SK-N-SH (cell line): ENCODE data around the gene NOA1. TPM values are rescaled to one million over a fixed set of nuclear protein-coding genes. Genes with fewer than 3 reads are reported as not detected.
A peak's percentile ranks its signal among the peaks of the same experiment; 100 is the strongest.

Experiments
- CTCF ChIA-PET: fragments of 300-600, 350-600 bp; formaldehyde crosslinking; extraction: SDS; loops from one replicate; lab custom pipeline; 2021; lab: Yijun Ruan, JAX
- POLR2A ChIA-PET: fragments of 350-600 bp; sonication (Branson Sonifier 250); formaldehyde crosslinking; extraction: SDS; loops from one replicate; lab custom pipeline; 2020; ENCODE audit warnings: antibody characterized with exemption, inconsistent platforms; lab: Yijun Ruan, JAX
- DNase-seq: peaks from one replicate; pipeline ENCODE4 v3.0.0; 2012
- H2AFZ ChIP-seq: fragments of 200-600 bp; sonication (generic); 2 replicates; pipeline ENCODE4 v1.8.1; 2016; ENCODE audit warnings: antibody characterized with exemption, mild to moderate bottlenecking, low read depth
- H3F3A ChIP-seq: fragments of 200-600 bp; sonication (generic); replicated peaks from 2 replicates; pipeline ENCODE3; 2016; ENCODE audit warnings: antibody characterized with exemption, mild to moderate bottlenecking; ENCODE audit not compliant: insufficient read depth
- H3K27ac ChIP-seq, 2 experiments: fragments of 200-500 bp in 1 of 2; fragments of 200-600 bp in 1 of 2; sonication (Bioruptor generic) in 1 of 2; sonication (generic), shearing (Covaris generic) in 1 of 2; 2 replicates each; pipeline versions ENCODE4 v1.5.1 to v1.6.1; 2014 to 2016; ENCODE audit warnings: low read depth in 2 of 2, inconsistent platforms in 1 of 2, low read length in 1 of 2, mild to moderate bottlenecking in 1 of 2, mixed read lengths in 1 of 2
- H3K27me3 ChIP-seq: fragments of 200-600 bp; sonication (generic), shearing (Covaris generic); 2 replicates; pipeline ENCODE4 v1.6.1; 2016; ENCODE audit warnings: mixed run types; ENCODE audit not compliant: insufficient read depth
- H3K36me3 ChIP-seq, 2 experiments: fragments of 200-500 bp in 1 of 2; fragments of 200-600 bp in 1 of 2; sonication (Bioruptor generic) in 1 of 2; sonication (generic) in 1 of 2; replicated peaks in 1 of 2; 2 replicates each; pipeline versions ENCODE3 to v1.5.1; 2014 to 2016; ENCODE audit warnings: low read length in 1 of 2, mild to moderate bottlenecking in 1 of 2; ENCODE audit not compliant: insufficient read depth in 2 of 2, control insufficient read depth in 1 of 2
- H3K4me1 ChIP-seq, 2 experiments: fragments of 200-500 bp in 1 of 2; fragments of 200-600 bp in 1 of 2; sonication (Bioruptor generic) in 1 of 2; sonication (generic), shearing (Covaris generic) in 1 of 2; 2 replicates each; pipeline versions ENCODE4 v1.5.1 to v1.6.1; 2014 to 2016; ENCODE audit warnings: low read depth in 1 of 2, low read length in 1 of 2, mixed run types in 1 of 2; ENCODE audit not compliant: insufficient read depth in 2 of 2, control insufficient read depth in 1 of 2
- H3K4me2 ChIP-seq: fragments of 200-600 bp; sonication (generic), shearing (Covaris generic); 2 replicates; pipeline ENCODE4 v1.6.1; 2017; ENCODE audit warnings: mixed run types
- H3K4me3 ChIP-seq, 2 experiments: fragments of 200-500 bp in 1 of 2; fragments of 200-600 bp in 1 of 2; sonication (Bioruptor generic) in 1 of 2; sonication (generic), shearing (Covaris generic) in 1 of 2; 2 replicates each; pipeline versions ENCODE4 v1.5.1 to v1.8.1; 2014 to 2016; ENCODE audit warnings: low read depth in 2 of 2, inconsistent platforms in 1 of 2, low read length in 1 of 2, mild to moderate bottlenecking in 1 of 2, mixed read lengths in 1 of 2, moderate library complexity in 1 of 2
- H3K79me2 ChIP-seq: fragments of 200-600 bp; sonication (generic); 2 replicates; pipeline ENCODE4 v1.8.1; 2017; ENCODE audit warnings: mild to moderate bottlenecking; ENCODE audit not compliant: insufficient read depth
- H3K9ac ChIP-seq: fragments of 200-600 bp; sonication (generic); 2 replicates; pipeline ENCODE4 v1.6.1; 2017; ENCODE audit warnings: mixed run types
- H3K9me2 ChIP-seq: fragments of 200-600 bp; sonication (generic); 2 replicates; pipeline ENCODE4 v1.6.1; 2017; ENCODE audit warnings: mixed run types
- H3K9me3 ChIP-seq: fragments of 200-600 bp; sonication (generic); 2 replicates; pipeline ENCODE4 v1.6.1; 2017; ENCODE audit warnings: mixed run types, mild to moderate bottlenecking, moderate library complexity
- H4K20me1 ChIP-seq: fragments of 200-600 bp; sonication (generic); 2 replicates; pipeline ENCODE4 v1.6.1; 2017; ENCODE audit warnings: mild to moderate bottlenecking, mixed run types; ENCODE audit not compliant: insufficient read depth
- CHD2 ChIP-seq: fragments of 150-350 bp; IDR thresholded peaks from 2 replicates; pipeline ENCODE4 v1.6.1; 2018; ENCODE audit warnings: low read length; ENCODE audit not compliant: partially characterized antibody
- ELF1 ChIP-seq: IDR thresholded peaks from 2 replicates; pipeline ENCODE4 v1.4.0; 2012
- EP300 ChIP-seq, 2 experiments: IDR thresholded peaks; 2 replicates each; pipeline versions ENCODE4 v1.4.0 to v1.6.1; 2012; ENCODE audit warnings: borderline replicate concordance in 1 of 2, low read depth in 1 of 2, low read length in 1 of 2
- EZH2phosphoT487 ChIP-seq: fragments of 200-600 bp; sonication (generic); IDR thresholded peaks from 2 replicates; pipeline ENCODE4 v1.6.1; 2017; ENCODE audit warnings: low read depth, mixed run types, mild to moderate bottlenecking, antibody characterized with exemption, moderate library complexity, borderline replicate concordance
- FOSL2 ChIP-seq: IDR thresholded peaks from 2 replicates; pipeline ENCODE4 v1.4.0; 2012; ENCODE audit warnings: low read depth, mild to moderate bottlenecking, moderate library complexity, borderline replicate concordance
- FOXJ3 ChIP-seq: sonication (generic); formaldehyde crosslinking; IDR thresholded peaks from 2 replicates; pipeline ENCODE4 v1.5.1; 2020; ENCODE audit warnings: mild to moderate bottlenecking, missing genetic modification reagents
- FOXM1 ChIP-seq: IDR thresholded peaks from 2 replicates; pipeline ENCODE4 v1.4.0; 2012; ENCODE audit warnings: low read depth, mild to moderate bottlenecking
- GABPA ChIP-seq: IDR thresholded peaks from 2 replicates; pipeline ENCODE4 v1.4.0; 2012; ENCODE audit warnings: low read depth, mild to moderate bottlenecking
- GATA2 ChIP-seq: sonication (generic); formaldehyde crosslinking; IDR thresholded peaks from 2 replicates; pipeline ENCODE4 v1.5.0; 2020; ENCODE audit warnings: mild to moderate bottlenecking, missing genetic modification reagents
- JUND ChIP-seq: IDR thresholded peaks from 2 replicates; pipeline ENCODE4 v1.4.0; 2012
- RAD21 ChIP-seq: IDR thresholded peaks from 2 replicates; pipeline ENCODE4 v1.6.1; 2012; ENCODE audit warnings: mild to moderate bottlenecking, low read length
- RFX5 ChIP-seq: IDR thresholded peaks from 2 replicates; pipeline ENCODE4 v1.6.1; 2012; ENCODE audit warnings: mild to moderate bottlenecking, improper control_type of control experiment, low read length
- RXRA ChIP-seq: IDR thresholded peaks from 2 replicates; pipeline ENCODE4 v1.4.0; 2012; ENCODE audit warnings: low read depth, mild to moderate bottlenecking, borderline replicate concordance
- SIN3A ChIP-seq: IDR thresholded peaks from 2 replicates; pipeline ENCODE4 v1.6.1; 2012; ENCODE audit warnings: low read depth, mild to moderate bottlenecking, low read length, moderate library complexity, borderline replicate concordance
- SMC3 ChIP-seq: IDR thresholded peaks from 2 replicates; pipeline ENCODE4 v1.6.1; 2012; ENCODE audit warnings: low read depth, low read length, improper control_type of control experiment
- TCF12 ChIP-seq: IDR thresholded peaks from 2 replicates; pipeline ENCODE4 v1.4.0; 2012
- TEAD4 ChIP-seq: IDR thresholded peaks from 2 replicates; pipeline ENCODE4 v1.4.0; 2012; ENCODE audit warnings: mild to moderate bottlenecking, borderline replicate concordance; ENCODE audit not compliant: insufficient read depth
- YY1 ChIP-seq: IDR thresholded peaks from 2 replicates; pipeline ENCODE4 v1.4.0; 2012; ENCODE audit warnings: low read depth, mild to moderate bottlenecking
- WGBS: methylation state at CpG from one replicate; pipeline ENCODE4 v1.1.6; 2017; ENCODE audit warnings: low lambda C conversion rate; 5-methylcytosine and 5-hydroxymethylcytosine counted together
- polyA plus RNA-seq, 3 experiments: library from polyadenylated mRNA; depleted of rRNA; stranded (reverse); fragments of >200 nt; gene quantifications; 2 replicates each; pipeline ENCODE4 v1.2.3, GENCODE V29; 2012
- TF ChIP-seq, protein P1 (sequence below): IDR thresholded peaks from 2 replicates; pipeline ENCODE4 v1.4.0; 2012; ENCODE audit warnings: low read depth
- TF ChIP-seq, protein P2 (sequence below): fragments of 150-350 bp; IDR thresholded peaks from 2 replicates; pipeline ENCODE4 v1.6.1; 2017; ENCODE audit warnings: antibody characterized with exemption, low read length, low read depth, borderline replicate concordance
- TF ChIP-seq, protein P3 (sequence below): IDR thresholded peaks from 2 replicates; pipeline ENCODE4 v1.4.0; 2012; ENCODE audit warnings: low read depth, borderline replicate concordance
- TF ChIP-seq, protein P4 (sequence below): IDR thresholded peaks from 2 replicates; pipeline ENCODE4 v1.6.1; 2012; ENCODE audit warnings: mild to moderate bottlenecking, low read depth, low read length, moderate library complexity
- TF ChIP-seq, protein P5 (sequence below): fragments of 150-350 bp; IDR thresholded peaks from 2 replicates; pipeline ENCODE4 v1.6.1; 2016; ENCODE audit warnings: mild to moderate bottlenecking, low read depth, low read length

NOA1 gene
- polyA plus RNA-seq, 1 of the 3 experiments (the other 2 are of a cell fraction), result 11.8 TPM

DNA sequence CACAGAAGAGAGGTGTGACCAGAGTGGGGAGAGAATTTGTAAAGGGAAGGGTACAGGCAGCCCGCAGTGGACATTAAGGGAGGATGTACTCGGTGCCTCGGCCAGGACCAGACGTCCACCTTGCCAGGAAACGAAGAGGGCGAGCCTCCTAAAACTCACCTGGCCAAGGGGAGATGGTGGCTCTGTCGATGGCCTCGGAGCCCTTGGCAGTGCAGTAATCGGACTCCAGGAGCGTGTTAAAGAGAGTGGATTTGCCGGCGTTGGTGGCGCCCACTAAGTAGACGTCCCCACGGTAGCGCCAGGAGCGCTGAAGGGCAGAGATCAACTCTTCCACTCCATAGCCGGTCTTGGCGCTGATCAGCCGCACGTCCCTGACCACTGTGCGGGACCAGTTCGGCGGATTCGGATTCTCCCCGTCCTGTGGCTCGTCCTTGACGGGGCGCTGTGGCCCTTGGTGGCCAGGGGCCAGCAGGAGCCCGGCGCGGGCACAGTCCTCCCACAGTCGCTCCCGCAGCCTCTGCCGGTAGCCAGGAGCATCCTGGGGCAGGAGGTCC is 1.0 kb downstream of the NOA1 start:
- Histone ChIP-seq H3K79me2 (peaks cover 80% of the 10 kb centered on the region), H3K4me1 (peaks cover 5 to 10% of the 10 kb centered on the region in 2 experiments; a peak in 3 of 4 replicates), H3K27ac (no peak overlapping the region), H2AFZ (no peak overlapping the region), H3K9ac (peak overlapping the region; percentile 90), H4K20me1 (peaks cover 30% of the 10 kb centered on the region), H3K36me3 (peaks cover 27 to 34% of the 10 kb centered on the region in 2 experiments), H3K27me3 (no peaks in the 10 kb centered on the region), H3K9me2 (no peaks in the 10 kb centered on the region), H3K4me3 (peak overlapping the region; percentile 78 to 99), H3F3A (peaks cover 19% of the 10 kb centered on the region), H3K9me3 (0 out of 2 replicates have a peak, but pooled peaks cover 6% of the 10 kb centered on the region), H3K4me2 (peak overlapping the region; percentile 92)
- TF ChIP-seq, protein P1, sequence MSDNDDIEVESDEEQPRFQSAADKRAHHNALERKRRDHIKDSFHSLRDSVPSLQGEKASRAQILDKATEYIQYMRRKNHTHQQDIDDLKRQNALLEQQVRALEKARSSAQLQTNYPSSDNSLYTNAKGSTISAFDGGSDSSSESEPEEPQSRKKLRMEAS, result no peak
- TF ChIP-seq, protein P2, sequence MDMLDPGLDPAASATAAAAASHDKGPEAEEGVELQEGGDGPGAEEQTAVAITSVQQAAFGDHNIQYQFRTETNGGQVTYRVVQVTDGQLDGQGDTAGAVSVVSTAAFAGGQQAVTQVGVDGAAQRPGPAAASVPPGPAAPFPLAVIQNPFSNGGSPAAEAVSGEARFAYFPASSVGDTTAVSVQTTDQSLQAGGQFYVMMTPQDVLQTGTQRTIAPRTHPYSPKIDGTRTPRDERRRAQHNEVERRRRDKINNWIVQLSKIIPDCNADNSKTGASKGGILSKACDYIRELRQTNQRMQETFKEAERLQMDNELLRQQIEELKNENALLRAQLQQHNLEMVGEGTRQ, result no peak
- TF ChIP-seq TEAD4 (no peak), EP300 (IDR thresholded peaks at IDR 0.05; ENCODE audit: borderline replicate concordance in 1 of 2, low read depth in 1 of 2, low read length in 1 of 2) (no peak)
- ChIA-PET CTCF (interaction anchor here (0.8 kb wide), 1 partner anchor 68 kb away, joined by 4 read pairs; no protein-coding TSS in a partner anchor), POLR2A (no interaction called here)
- WGBS, result 13% methylated on average over 21 of the region's 35 CpGs
- DNase-seq, result no peak

DNA sequence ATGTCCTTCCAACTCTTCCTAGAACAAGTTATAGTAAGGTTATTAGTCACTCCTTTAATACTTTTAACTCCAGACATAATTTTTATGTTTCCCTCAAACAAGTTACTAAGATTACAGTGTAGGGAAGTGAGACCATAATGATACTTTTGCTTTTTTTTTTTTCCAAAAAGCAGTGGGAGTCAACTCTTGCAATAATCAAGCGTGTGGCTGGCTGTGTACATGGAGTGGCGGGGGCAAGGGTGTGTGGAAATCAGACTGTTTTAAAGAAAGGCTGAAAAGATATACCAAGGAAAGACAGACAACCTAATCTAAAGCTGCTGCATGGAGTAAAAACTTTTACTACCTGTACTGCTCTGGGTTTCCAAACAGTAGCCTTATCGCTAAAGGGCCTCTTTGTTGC is 4.1 kb downstream of the NOA1 start:
- peaks cover 56% of the 10 kb centered on the region for H3K79me2 ChIP-seq
- ChIA-PET CTCF (no interaction called here), POLR2A (no interaction called here)
- H3K4me1 ChIP-seq, result peaks cover 0 to 10% of the 10 kb centered on the region in 2 experiments; a peak in 1 of 4 replicates
- H3K9ac ChIP-seq, result no peak overlapping the region
- no peak overlapping the region for H3K4me3 ChIP-seq
- 100% methylated on average over 3 of the region's 3 CpGs for WGBS
- H3K9me3 ChIP-seq, result 0 out of 2 replicates have a peak, but pooled peaks cover 6% of the 10 kb centered on the region
- peaks cover 15% of the 10 kb centered on the region for H3F3A ChIP-seq
- H4K20me1 ChIP-seq, result peaks cover 13% of the 10 kb centered on the region
- H3K27ac ChIP-seq, result no peak overlapping the region
- H3K36me3 ChIP-seq, result peaks cover 33 to 44% of the 10 kb centered on the region in 2 experiments
- no peak overlapping the region for H3K4me2 ChIP-seq
- DNase-seq, result no peak
- H3K27me3 ChIP-seq, result no peaks in the 10 kb centered on the region
- H3K9me2 ChIP-seq, result no peaks in the 10 kb centered on the region
- no peak overlapping the region for H2AFZ ChIP-seq
- no peak for TF ChIP-seq ELF1
- TF ChIP-seq SIN3A, result no peak
- TF ChIP-seq CHD2, result no peak
- TF ChIP-seq, protein P3, sequence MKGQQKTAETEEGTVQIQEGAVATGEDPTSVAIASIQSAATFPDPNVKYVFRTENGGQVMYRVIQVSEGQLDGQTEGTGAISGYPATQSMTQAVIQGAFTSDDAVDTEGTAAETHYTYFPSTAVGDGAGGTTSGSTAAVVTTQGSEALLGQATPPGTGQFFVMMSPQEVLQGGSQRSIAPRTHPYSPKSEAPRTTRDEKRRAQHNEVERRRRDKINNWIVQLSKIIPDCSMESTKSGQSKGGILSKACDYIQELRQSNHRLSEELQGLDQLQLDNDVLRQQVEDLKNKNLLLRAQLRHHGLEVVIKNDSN, result no peak
- TF ChIP-seq YY1, result no peak
- TF ChIP-seq FOSL2, result no peak
- no peak for TF ChIP-seq FOXJ3
- no peak for TF ChIP-seq FOXM1
- no peak for TF ChIP-seq SMC3
- no peak for TF ChIP-seq TCF12
- no peak for TF ChIP-seq RAD21
- no peak for TF ChIP-seq GABPA
- TF ChIP-seq, protein P4, sequence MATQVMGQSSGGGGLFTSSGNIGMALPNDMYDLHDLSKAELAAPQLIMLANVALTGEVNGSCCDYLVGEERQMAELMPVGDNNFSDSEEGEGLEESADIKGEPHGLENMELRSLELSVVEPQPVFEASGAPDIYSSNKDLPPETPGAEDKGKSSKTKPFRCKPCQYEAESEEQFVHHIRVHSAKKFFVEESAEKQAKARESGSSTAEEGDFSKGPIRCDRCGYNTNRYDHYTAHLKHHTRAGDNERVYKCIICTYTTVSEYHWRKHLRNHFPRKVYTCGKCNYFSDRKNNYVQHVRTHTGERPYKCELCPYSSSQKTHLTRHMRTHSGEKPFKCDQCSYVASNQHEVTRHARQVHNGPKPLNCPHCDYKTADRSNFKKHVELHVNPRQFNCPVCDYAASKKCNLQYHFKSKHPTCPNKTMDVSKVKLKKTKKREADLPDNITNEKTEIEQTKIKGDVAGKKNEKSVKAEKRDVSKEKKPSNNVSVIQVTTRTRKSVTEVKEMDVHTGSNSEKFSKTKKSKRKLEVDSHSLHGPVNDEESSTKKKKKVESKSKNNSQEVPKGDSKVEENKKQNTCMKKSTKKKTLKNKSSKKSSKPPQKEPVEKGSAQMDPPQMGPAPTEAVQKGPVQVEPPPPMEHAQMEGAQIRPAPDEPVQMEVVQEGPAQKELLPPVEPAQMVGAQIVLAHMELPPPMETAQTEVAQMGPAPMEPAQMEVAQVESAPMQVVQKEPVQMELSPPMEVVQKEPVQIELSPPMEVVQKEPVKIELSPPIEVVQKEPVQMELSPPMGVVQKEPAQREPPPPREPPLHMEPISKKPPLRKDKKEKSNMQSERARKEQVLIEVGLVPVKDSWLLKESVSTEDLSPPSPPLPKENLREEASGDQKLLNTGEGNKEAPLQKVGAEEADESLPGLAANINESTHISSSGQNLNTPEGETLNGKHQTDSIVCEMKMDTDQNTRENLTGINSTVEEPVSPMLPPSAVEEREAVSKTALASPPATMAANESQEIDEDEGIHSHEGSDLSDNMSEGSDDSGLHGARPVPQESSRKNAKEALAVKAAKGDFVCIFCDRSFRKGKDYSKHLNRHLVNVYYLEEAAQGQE, result no peak
- TF ChIP-seq JUND, result no peak
- TF ChIP-seq RFX5, result no peak
- no peak for TF ChIP-seq EZH2phosphoT487
- TF ChIP-seq GATA2 (CRISPR knock-in tag), result no peak
- TF ChIP-seq, protein P5, sequence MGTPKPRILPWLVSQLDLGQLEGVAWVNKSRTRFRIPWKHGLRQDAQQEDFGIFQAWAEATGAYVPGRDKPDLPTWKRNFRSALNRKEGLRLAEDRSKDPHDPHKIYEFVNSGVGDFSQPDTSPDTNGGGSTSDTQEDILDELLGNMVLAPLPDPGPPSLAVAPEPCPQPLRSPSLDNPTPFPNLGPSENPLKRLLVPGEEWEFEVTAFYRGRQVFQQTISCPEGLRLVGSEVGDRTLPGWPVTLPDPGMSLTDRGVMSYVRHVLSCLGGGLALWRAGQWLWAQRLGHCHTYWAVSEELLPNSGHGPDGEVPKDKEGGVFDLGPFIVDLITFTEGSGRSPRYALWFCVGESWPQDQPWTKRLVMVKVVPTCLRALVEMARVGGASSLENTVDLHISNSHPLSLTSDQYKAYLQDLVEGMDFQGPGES, result no peak
- TF ChIP-seq RXRA, result no peak
